GM12892 (cell line): ENCODE measurements around the gene TPM2.

Source experiments
- POLR2A ChIP-seq: IDR thresholded peaks from 2 replicates; pipeline ENCODE4 v1.6.1; 2011; ENCODE audit warnings: low read depth, low read length, control low read depth
- POLR2AphosphoS5 ChIP-seq: IDR thresholded peaks from 2 replicates; pipeline ENCODE4 v1.6.1; 2011; ENCODE audit warnings: low read depth, low read length, control low read depth
- TAF1 ChIP-seq: IDR thresholded peaks from 2 replicates; pipeline ENCODE4 v1.6.1; 2011; ENCODE audit warnings: low read depth, mild to moderate bottlenecking, control low read depth, low read length, borderline replicate concordance

- no peak for TF ChIP-seq POLR2A
- no peak for TF ChIP-seq POLR2AphosphoS5
- no peak for TF ChIP-seq TAF1
Observed at GRCh38 chr9:35687972-35688557, 1.7 kb downstream of the TPM2 start.
